Neuron (in vitro differentiated cells): ENCODE data around the gene CNRIP1.
"Not testable (repeated sequence)": the region's sequence is repeated elsewhere in the genome, so short reads cannot be mapped to it uniquely, and the experiment has no call there.

ENCODE experiments used
- H2AFZ ChIP-seq: one replicate; pipeline ENCODE4 v1.6.1; 2013; ENCODE audit warnings: low read depth, mild to moderate bottlenecking, inconsistent platforms, low read length, moderate library complexity
- H3K27me3 ChIP-seq: one replicate; pipeline ENCODE4 v1.6.1; 2013; ENCODE audit warnings: low read length; ENCODE audit not compliant: insufficient read depth
- H3K36me3 ChIP-seq: one replicate; pipeline ENCODE4 v1.6.1; 2013; ENCODE audit warnings: low read length; ENCODE audit not compliant: insufficient read depth
- H3K4me1 ChIP-seq: one replicate; pipeline ENCODE4 v1.6.1; 2013; ENCODE audit warnings: low read length; ENCODE audit not compliant: insufficient read depth
- H3K4me3 ChIP-seq: 2 replicates; pipeline ENCODE4 v1.5.1; 2013; ENCODE audit warnings: mild to moderate bottlenecking, low read length, moderate library complexity
- H3K9me3 ChIP-seq: one replicate; pipeline ENCODE4 v1.6.1; 2013; ENCODE audit warnings: low read length

The CNRIP1 gene

DNA sequence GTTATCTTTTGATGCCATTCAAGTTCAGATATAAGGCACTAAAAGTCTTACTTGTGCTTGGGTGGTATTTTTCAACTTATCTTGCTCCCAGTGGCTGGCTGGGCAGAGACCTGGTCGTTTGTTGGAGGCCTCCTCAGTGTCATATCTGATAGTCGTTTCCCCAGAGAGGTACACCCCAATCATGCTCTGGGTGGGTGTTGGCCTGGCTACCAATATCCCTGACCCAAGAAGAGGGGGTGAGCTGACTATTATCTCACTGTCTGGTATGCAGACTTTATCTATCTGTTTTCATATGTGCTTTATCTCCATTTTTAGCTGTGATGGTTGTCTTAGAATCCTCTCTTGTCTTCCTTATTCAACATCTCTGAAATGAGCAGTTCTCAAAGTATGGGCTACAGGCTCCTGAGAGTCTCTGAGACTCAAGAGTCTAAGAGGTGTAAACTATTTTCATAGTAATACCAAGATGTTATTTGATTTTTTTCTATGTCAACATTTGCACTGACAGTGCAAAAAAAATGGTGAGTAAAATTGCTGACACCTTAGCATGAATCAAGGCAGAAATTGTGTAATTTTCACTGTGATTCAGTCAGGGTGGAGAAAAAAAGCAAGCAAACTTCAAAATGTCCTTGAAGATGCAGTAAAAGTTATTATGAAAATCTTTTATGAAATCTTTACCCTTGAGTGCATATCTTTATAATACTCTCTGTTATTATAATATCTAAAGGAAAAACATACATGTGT is 33.1 kb upstream of the CNRIP1 start:
- no peak overlapping the region for H3K4me3 ChIP-seq
- no peaks in the 10 kb centered on the region for H3K36me3 ChIP-seq
- no peaks in the 10 kb centered on the region for H3K9me3 ChIP-seq
- H2AFZ ChIP-seq: no peak overlapping the region
- H3K27me3 ChIP-seq: peaks cover 2% of the 10 kb centered on the region
- no peaks in the 10 kb centered on the region for H3K4me1 ChIP-seq

DNA sequence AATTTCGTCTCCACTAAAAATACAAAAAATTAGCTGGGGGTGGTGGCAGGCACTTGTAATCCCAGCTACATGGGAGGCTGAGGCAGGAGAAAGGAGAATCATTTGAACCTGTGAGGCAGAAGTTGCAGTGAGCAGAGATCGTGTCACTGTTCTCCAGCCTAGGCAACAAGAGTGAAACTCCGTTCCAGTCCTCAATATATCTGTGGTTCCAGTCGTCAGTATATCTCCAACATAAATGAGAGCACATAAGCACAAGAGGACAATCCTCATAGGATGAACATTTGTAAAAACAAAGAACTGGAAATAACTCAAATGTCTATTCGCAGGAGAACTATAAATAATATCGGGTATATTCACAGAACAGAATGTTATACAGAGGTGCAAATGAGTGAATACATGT is 32.2 kb upstream of the CNRIP1 start:
- Histone ChIP-seq H3K4me3 (no peak overlapping the region), H3K36me3 (no peaks in the 10 kb centered on the region), H3K4me1 (no peaks in the 10 kb centered on the region), H3K9me3 (no peaks in the 10 kb centered on the region), H3K27me3 (peaks cover 2% of the 10 kb centered on the region), H2AFZ (no peak overlapping the region)

DNA sequence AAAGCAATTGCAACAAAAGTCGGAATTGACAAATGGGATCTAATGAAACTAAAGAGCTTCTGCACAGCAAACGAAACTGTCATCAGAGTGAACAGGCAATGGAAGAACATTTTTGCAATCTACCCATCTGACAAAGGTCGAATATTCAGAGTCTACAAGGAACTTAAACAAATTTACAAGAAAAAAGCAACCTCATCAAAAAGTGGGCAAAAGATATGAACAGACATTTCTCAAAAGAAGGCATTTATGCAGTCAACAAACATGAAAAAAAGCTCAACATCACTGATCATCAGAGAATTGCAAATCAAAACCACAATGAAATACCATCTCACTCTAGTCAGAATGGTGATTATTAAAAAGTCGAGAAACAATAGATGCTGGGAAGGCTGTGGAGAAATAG is 29.3 kb upstream of the CNRIP1 start:
- H3K4me3 ChIP-seq, H3K27me3 ChIP-seq, H3K9me3 ChIP-seq, H3K36me3 ChIP-seq, H2AFZ ChIP-seq, H3K4me1 ChIP-seq: not testable (repeated sequence)

DNA sequence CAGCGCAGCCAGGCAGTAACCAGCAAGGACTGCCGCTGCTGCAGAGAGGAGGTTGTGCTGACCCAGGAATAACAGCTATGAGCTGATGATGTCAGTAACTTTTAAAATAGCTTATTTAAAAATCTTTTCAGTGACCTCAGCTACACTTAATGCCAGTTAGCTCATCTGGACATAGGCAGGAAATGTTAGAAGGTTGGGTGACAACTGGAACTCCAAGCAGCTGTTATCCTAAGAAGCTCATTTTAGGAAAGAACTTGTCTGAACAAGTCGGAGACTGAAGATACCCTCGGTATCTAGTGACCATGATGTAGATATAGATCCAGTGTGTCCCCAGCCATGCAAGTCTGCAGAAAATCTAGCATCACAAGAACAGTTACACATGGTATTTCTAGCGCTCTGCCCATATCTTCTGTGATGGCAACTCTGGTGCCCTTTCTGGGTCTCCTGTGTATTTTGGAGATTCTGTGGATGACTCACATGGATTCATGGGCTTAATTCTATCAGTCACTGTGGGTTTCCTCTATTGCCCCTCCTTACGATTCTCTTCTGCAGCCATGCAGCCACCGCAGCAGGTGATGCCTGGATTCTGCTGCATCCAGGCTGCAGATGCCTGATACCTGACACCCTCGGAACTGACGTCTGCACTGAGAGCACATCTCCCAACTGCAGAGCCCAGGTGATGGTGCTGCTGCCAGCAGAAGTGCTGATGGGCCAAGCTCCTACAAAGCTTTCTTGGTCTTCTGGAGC is 25.6 kb upstream of the CNRIP1 start:
- no peaks in the 10 kb centered on the region for H3K36me3 ChIP-seq
- no peak overlapping the region for H2AFZ ChIP-seq
- H3K27me3 ChIP-seq: peaks cover 6% of the 10 kb centered on the region
- peaks cover 11% of the 10 kb centered on the region for H3K4me1 ChIP-seq
- H3K4me3 ChIP-seq: no peak overlapping the region
- H3K9me3 ChIP-seq: no peaks in the 10 kb centered on the region

DNA sequence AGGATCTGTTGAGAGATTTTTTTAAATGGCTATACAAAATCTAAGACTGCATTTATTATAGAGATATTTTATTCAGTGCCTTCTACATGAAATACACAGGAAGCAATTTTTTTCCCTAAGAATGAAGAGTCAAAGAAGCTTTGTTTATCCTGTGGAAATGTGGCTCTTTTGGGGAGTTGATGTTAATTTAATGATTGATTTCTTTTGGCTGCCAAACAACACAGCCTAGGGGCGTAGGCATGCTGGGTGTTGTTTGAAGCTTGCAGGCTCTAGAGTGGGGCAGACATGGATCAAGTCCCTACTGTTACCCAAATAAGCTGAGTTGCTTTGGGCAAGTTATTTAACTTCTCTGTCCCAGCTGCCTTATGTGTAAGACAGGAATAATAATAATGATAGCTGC is 24.3 kb upstream of the CNRIP1 start:
- Histone ChIP-seq H2AFZ (no peak overlapping the region), H3K9me3 (no peaks in the 10 kb centered on the region), H3K4me3 (no peak overlapping the region), H3K27me3 (peaks cover 6% of the 10 kb centered on the region), H3K4me1 (peaks cover 11% of the 10 kb centered on the region), H3K36me3 (no peaks in the 10 kb centered on the region)

DNA sequence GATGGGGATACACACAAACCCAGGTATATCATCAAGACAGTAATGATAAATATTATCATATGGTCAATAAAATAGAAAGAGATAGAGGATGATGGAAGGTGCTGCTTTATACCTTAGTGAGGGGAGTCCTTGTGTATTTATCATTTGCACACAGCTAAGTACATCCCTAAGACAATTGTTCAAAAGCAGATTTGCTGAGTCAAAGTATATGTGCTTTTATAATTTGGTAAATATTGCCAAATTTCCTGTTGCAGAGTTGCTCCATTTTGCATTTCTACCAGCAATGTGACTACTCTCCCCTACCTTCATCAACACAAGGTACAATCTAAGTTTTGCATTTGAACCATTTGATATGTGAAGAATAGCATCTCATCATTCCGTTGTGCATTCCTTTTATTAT is 22.7 kb upstream of the CNRIP1 start:
- H3K36me3 ChIP-seq: no peaks in the 10 kb centered on the region
- H3K4me3 ChIP-seq: no peak overlapping the region

DNA sequence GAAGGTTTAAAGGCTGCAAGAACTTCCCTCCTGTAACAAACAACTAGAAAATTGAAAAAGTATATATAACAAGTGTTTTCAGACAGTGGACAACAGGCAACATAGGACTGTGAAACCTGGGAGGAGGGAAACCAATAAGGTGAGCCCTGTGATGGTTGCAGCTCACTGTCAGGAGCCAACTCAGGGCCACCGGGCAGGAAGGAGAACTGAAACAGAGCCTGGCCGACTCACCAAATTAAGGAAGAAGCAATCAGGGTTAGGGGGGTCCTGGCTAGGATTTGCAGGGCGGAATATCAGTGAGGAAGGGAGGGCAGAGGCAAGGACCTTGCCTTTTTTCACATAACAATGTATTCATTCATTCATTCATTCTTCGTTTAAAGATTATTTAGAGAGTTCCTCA is 21.8 kb upstream of the CNRIP1 start:
- Histone ChIP-seq H3K36me3 (no peaks in the 10 kb centered on the region), H3K9me3 (peaks cover 1% of the 10 kb centered on the region), H2AFZ (no peak overlapping the region), H3K27me3 (peaks cover 6% of the 10 kb centered on the region), H3K4me1 (peaks cover 11% of the 10 kb centered on the region), H3K4me3 (no peak overlapping the region)

More for the DNA sequence above, 22.7 kb upstream of the CNRIP1 start:
- peaks cover 6% of the 10 kb centered on the region for H3K27me3 ChIP-seq
- H2AFZ ChIP-seq: no peak overlapping the region
- peaks cover 1% of the 10 kb centered on the region for H3K9me3 ChIP-seq
- H3K4me1 ChIP-seq: peaks cover 11% of the 10 kb centered on the region

DNA sequence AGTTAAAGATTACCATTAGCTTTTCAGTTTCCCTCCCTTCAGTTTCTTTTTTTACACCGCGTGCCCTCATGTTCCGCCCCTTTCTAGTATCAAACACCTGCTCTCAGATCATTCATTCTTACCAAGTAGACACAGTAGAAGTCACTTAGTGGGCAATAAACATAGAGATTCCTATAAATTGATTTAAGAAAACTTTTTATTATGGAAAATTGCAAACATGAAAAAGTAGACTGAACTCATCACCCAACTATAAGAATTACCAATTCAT is 21.2 kb upstream of the CNRIP1 start:
- Histone ChIP-seq H3K4me1 (peaks cover 11% of the 10 kb centered on the region), H3K4me3 (no peak overlapping the region), H3K36me3 (no peaks in the 10 kb centered on the region), H2AFZ (no peak overlapping the region), H3K9me3 (peaks cover 1% of the 10 kb centered on the region), H3K27me3 (peaks cover 6% of the 10 kb centered on the region)

DNA sequence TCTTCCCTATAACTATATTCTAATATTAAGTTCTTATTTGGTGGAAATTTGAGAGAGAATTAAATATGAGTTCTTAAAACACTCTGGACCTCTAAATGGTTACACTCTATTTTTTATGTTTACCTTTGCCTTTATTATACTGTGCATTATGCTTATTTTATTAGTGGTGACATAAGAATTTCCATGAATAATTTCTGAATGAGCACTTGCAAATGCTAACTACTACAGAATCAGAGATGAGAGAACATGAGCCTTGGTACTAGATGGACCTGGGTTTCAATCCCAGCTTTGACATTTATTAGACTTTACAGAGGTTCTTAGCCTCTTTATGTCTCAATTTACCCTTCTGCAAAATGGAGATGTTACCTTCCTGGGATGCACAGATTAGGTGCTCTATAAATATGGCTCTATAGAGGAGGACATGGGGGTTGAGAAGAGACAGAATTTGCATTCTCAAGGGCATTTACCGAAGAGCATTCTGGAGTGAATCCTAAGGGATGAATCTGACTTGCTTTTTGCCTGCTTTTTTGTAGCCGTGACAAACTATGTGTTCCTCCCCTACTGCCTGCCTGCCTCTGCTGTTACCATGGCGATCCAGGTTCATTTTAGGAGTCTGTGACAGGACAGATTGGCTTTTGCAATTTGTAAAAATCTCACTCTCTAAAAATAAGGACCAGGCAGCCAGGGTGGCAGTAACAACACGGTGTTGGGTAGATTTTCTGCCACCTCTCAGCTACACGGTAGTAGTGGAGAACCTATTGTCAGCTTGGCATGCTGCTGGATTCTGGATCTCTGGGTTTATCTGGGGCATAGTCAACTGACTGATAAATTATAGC is 20.7 kb upstream of the CNRIP1 start:
- peaks cover 11% of the 10 kb centered on the region for H3K4me1 ChIP-seq
- H3K36me3 ChIP-seq: no peaks in the 10 kb centered on the region
- peaks cover 1% of the 10 kb centered on the region for H3K9me3 ChIP-seq
- H3K27me3 ChIP-seq: peaks cover 6% of the 10 kb centered on the region
- H2AFZ ChIP-seq: no peak overlapping the region
- H3K4me3 ChIP-seq: no peak overlapping the region

DNA sequence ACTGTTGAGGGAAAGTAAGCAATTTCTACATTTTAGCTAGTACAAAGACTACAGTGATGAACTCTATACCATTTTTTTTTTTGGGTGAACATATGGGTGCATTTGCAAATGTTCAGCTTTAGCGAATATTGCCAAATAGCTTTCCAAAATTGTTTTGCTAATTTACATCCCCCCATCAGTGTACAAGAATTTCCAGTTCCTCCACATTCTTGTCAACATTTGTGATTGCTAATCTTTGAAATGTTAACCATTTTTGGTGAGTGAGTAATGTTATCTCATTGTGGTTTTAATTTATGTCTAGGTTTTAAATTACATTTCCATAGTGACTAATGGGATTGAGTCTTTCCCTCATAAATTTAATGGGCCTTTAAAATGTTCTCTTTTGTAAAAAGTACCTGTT is 16.4 kb upstream of the CNRIP1 start:
- Histone ChIP-seq H3K36me3 (no peaks in the 10 kb centered on the region), H3K9me3 (peaks cover 1% of the 10 kb centered on the region), H3K27me3 (no peaks in the 10 kb centered on the region), H2AFZ (no peak overlapping the region), H3K4me1 (peaks cover 9% of the 10 kb centered on the region), H3K4me3 (no peak overlapping the region)

DNA sequence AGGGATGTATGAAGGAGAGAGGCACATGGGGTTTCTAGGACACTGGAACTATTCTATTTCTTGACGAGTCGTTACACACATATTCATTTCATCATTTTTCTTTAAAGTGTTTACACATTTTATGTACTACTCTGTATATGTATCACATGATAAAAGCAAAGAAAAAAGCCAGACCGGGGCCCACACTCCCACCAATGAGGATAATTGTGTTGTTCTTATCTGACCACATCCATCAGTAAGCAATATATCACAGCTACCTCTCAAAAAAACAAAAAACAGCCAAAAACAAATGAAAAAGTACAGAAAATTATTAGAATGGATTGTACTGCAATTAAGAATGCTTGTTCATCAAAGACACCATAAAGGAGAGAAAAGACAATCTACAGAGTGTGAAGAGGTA is 14.2 kb upstream of the CNRIP1 start:
- no peak overlapping the region for H3K4me3 ChIP-seq
- peaks cover 5% of the 10 kb centered on the region for H3K4me1 ChIP-seq
- no peaks in the 10 kb centered on the region for H3K36me3 ChIP-seq
- peaks cover 1% of the 10 kb centered on the region for H3K9me3 ChIP-seq
- H2AFZ ChIP-seq: no peak overlapping the region
- no peaks in the 10 kb centered on the region for H3K27me3 ChIP-seq

DNA sequence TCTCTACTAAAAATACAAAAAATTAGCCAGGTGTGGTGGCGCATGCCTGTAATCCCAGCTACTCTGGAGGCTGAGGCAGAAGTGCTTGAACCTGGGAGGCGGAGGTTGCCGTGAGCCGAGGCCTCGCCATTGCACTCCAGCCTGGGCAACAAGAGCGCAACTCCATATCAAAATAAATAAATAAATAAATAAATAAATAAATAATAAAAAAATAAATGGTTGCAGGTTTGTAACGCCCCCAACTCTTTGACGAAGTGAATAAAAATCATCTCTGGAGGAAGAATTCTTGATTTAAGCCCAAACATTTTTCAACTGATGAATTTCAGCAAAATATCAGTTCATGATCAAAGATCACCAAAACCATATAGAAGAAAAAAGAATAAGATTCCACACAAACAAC is 13.3 kb upstream of the CNRIP1 start:
- no peak overlapping the region for H2AFZ ChIP-seq
- H3K27me3 ChIP-seq: no peaks in the 10 kb centered on the region
- H3K4me3 ChIP-seq: no peak overlapping the region
- H3K9me3 ChIP-seq: peaks cover 1% of the 10 kb centered on the region
- no peaks in the 10 kb centered on the region for H3K36me3 ChIP-seq
- peaks cover 5% of the 10 kb centered on the region for H3K4me1 ChIP-seq

DNA sequence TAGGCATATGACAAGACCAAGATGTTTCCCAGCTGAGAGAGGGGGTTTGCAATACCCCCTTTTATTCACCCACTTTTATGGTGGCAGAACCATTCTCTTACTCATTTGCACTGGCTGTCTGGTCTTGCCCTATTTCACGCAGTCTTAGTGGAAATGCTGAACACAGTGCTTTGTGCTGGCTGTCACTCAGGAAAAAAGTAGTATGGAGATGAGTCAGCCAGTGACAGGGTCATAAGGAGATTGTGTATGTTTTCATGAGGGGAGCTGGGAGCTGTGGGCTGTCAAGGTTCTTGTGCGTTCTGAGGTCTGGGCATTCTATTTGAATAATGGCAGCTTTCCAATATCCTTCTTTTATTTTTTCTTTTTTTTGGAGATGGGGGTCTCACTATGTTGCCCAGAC is 10.9 kb upstream of the CNRIP1 start:
- Histone ChIP-seq H3K4me1 (peaks cover 5% of the 10 kb centered on the region), H2AFZ (no peak overlapping the region), H3K9me3 (no peaks in the 10 kb centered on the region)

More for the DNA sequence above, 10.9 kb upstream of the CNRIP1 start:
- no peaks in the 10 kb centered on the region for H3K36me3 ChIP-seq
- H3K4me3 ChIP-seq: no peak overlapping the region
- H3K27me3 ChIP-seq: no peaks in the 10 kb centered on the region
